Lung microvascular endothelial cell (primary cell): Measurements from ENCODE around the gene CCDC148. TPM values are rescaled to one million over a fixed set of nuclear protein-coding genes. Genes with fewer than 3 reads are reported as not detected.

Source experiments
- DNase-seq, 2 donors: peaks; one replicate each; pipeline versions ENCODE4 v3.0.0 to v3.0.0-alpha.2; 2010; ENCODE audit warnings: low read depth in 2 of 2
- total RNA-seq: library from RNA; depleted of rRNA; stranded (reverse); fragments of >200 nt; gene quantifications from 2 replicates; pipeline ENCODE4 v1.2.1, GENCODE V29; 2014

Gene CCDC148
- total RNA-seq, 1 donor from 2014 or later: 0.20 TPM

GRCh38 chr2:158174956-158175355, 281.6 kb downstream of the CCDC148 start:
- DNase-seq: no peak

- DNase-seq: no peak
Measured at GRCh38 chr2:158174495-158174894, 282.1 kb downstream of the CCDC148 start.

GRCh38 chr2:158172719-158173118, 283.8 kb downstream of the CCDC148 start:
- no peak for DNase-seq

- no peak for DNase-seq
Measured at GRCh38 chr2:158154596-158154995, 302.0 kb downstream of the CCDC148 start.

GRCh38 chr2:158153270-158154015, 303.1 kb downstream of the CCDC148 start:
- DNase-seq: no peak

GRCh38 chr2:158144914-158145625, 311.5 kb downstream of the CCDC148 start:
- no peak for DNase-seq

GRCh38 chr2:158143703-158144360, 312.7 kb downstream of the CCDC148 start:
- no peak for DNase-seq

- DNase-seq: no peak
Measured at GRCh38 chr2:158142568-158143332, 313.8 kb downstream of the CCDC148 start.

- DNase-seq: no peak
Measured at GRCh38 chr2:158142165-158142564, 314.4 kb downstream of the CCDC148 start.

- no peak for DNase-seq
Measured at GRCh38 chr2:158140201-158140600, 316.4 kb downstream of the CCDC148 start.

GRCh38 chr2:158138255-158138654, 318.3 kb downstream of the CCDC148 start:
- DNase-seq: no peak

- DNase-seq: no peak
Measured at GRCh38 chr2:158135096-158135495, 321.5 kb downstream of the CCDC148 start.

GRCh38 chr2:158134655-158135054, 321.9 kb downstream of the CCDC148 start:
- DNase-seq: no peak

GRCh38 chr2:158134055-158134454, 322.5 kb downstream of the CCDC148 start:
- DNase-seq: no peak

GRCh38 chr2:158131919-158132566, 324.5 kb downstream of the CCDC148 start:
- DNase-seq: no peak

GRCh38 chr2:158131483-158131912, 325.1 kb downstream of the CCDC148 start:
- no peak for DNase-seq

- no peak for DNase-seq
Measured at GRCh38 chr2:158130832-158131473, 325.6 kb downstream of the CCDC148 start.

GRCh38 chr2:158129037-158129436, 327.5 kb downstream of the CCDC148 start:
- no peak for DNase-seq

GRCh38 chr2:158128168-158128973, 328.2 kb downstream of the CCDC148 start:
- no peak for DNase-seq

- no peak for DNase-seq
Measured at GRCh38 chr2:158127380-158127804, 329.2 kb downstream of the CCDC148 start.
